Right renal pelvis (tissue), 4 donors: ENCODE results near the gene UNKL. TPM values are rescaled to one million over a fixed set of nuclear protein-coding genes. Genes with fewer than 3 reads are reported as not detected.

Experiments used
- DNase-seq, 4 donors: peaks; one replicate each; pipeline ENCODE4 v3.0.0-alpha.2; 2013; ENCODE audit warnings: low read depth in 4 of 4, low spot score in 3 of 4, missing footprints in 1 of 4
- polyA plus RNA-seq, 4 donors: library from polyadenylated mRNA; unstranded; fragments of 120-200 nt; gene quantifications; one replicate each; pipeline ENCODE4 v1.2.1, GENCODE V29; 2013; ENCODE audit not compliant: insufficient read length in 4 of 4

Gene UNKL
- polyA plus RNA-seq, 4 donors = 14.2 to 21.1 (median 17.0) TPM

DNA sequence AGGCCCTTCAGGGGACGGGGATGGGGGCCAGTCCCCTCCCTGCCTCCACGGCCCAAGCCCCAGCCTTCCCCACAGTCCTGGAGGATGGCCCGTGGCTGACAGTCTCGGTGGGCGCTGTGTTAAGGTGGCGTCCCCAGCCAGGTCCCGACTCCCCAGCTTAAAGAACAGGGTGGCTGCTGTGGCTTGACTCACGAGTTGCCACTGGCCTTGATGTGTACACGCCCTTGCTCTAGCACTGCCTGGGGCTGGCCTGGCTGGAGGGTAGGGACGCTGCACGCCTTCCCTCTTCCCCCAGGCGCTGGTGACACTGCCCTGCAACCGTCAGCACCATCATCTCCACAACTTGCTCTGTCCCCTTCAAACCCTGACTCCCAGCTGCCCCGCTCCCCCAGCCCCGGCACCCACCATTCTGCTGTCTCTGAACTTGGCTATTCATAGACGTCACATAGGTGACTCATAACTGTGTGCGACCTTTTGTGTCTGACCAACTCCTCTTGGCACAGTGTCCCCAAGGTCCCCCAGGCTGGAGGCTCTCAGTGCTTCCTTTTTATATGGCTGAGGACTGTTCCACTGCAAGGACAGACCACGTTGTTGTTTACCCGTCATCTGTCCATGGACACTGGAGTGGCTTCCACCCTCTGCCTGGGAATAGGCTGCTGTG lies 56.5 kb downstream of the UNKL start:
- no peak for DNase-seq

DNA sequence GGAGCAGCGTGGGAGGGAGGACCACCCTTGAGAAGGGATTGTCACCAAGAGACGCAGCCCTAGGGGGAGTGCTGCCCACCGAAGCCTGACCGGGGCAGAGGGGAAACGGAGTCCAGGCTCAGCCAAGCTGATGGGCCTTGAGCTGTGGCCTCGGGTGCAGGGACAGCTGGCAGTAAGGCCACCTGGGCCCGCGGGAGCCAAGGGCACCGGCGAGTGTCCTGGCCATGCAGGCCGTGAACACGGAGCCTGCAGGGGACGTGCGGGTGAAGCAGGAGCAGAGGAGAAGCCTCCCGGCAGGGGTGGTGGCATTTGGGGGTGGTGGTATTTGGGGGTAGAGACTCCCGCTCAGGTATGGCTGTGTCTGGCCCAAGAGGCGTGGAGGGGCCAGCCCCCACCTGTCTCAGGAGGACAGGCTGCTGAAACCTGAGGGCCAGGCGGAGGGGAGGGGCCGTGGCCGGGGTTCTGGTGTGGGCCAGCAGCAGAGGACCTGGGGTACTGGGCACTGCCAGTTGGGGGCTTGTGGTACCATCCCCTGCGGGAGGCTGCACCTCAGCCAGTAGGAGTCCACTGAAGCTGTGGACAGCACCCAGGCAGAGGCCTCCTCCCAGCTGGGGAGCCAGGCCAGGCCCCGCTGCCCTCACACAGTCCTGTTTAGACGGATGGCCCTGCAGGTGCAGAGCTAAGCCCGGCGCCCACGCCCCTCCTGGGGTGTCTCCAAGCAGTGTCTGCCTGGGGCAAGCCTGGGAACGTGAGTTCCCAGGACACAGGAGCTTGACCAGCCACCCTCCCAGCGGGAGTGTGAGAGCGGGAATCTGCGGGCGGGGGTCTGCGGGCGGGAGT lies 58.2 kb downstream of the UNKL start:
- no peak for DNase-seq

DNA sequence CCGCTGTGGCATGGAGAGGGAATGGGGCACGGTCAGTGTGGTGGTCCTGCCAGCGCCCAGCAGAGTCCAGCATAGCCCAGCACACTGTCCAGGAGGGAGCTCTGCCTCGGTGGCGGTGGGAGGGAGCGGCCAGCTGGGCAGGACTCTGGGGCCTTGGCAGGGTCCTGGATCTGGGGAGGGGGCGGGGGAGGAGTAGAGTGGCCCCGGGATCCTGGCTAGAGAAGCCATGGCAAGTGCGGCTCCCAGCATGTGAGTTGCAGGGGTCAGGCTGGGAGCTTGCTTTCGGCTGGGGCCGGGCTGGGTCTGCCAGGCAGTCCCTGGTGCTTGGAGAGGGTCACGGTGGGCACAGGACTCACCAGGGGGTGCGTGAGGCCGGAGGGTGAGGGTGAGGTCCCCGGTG lies 58.9 kb downstream of the UNKL start:
- DNase-seq = no peak

DNA sequence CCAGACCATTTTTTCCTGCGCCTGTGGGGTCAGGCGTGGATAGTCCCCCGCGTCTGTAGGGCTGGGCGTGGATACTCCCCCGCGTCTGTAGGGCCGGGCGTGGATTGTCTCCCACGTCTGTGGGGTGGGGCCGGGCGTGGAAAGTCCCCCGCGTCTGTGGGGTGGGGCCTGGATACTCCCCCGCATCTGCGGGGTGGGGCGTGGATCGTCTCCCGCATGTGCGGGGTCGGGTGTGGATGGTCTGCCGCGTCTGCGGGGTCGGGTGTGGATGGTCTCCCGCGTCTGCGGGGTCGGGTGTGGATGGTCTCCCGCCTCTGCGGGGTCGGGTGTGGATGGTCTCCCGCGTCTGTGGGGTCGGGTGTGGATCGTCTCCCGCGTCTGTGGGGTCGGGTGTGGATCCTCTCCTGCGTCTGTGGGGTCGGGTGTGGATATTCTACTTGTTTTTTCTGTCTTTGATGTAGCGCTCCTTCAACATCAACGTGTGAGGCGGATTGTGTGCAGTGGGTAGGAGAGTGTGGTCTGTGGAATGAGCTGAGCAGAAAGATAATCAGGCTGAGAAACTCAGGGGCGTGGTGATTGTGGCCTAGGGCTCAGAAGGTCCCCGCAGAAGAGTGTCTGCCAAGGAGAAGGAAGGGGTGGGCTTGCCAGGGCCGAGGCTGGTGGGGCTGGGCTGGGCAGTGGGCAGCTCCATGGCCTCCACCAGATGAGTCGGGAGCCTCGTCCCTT lies 59.5 kb downstream of the UNKL start:
- no peak for DNase-seq

DNA sequence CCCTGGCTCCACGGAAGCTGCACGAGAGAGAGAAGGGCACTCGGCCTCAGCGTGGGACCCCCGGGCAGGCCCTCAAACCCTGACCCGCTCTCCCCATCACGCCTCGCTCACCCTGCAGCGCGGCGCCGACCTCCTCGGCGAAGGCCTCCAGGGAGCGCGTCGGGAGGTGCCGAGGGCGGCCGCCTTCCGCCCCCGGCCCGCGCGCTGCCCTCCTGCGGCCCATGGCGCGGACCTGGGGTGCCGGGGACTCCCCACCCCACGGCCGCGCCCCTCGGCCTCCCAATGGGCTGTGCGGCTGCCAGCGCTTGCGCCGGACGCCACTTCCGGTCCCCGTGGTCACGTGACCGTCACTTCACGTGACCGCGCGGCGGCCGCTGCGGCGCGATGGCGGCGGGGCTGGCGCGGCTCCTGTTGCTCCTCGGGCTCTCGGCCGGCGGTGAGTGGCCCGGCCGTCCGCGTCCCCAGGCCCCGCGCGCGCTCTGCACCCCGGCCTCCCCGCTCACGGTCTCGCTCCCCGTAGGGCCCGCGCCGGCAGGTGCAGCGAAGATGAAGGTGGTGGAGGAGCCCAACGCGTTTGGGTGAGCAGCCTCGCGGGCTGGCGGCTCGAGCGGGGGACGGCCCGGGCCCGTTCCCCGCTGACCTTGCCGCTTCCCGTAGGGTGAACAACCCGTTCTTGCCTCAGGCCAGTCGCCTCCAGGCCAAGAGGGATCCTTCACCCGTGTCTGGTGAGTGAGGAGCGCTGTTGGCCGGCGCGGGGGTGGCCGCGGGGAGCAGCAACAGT lies 62.7 kb downstream of the UNKL start, which contains the start of the genes GNPTG and TSR3:
Gene GNPTG (plus strand): TSS at position 350 of the 781 bp plus-strand sequence. CDS start 35 bp downstream, at position 385.
Gene TSR3 (minus strand): TSS at position 297 of the 781 bp plus-strand sequence. CDS start 74 bp downstream, at position 223.
- peak; percentile 65 to 73 (median 72) for DNase-seq

DNA sequence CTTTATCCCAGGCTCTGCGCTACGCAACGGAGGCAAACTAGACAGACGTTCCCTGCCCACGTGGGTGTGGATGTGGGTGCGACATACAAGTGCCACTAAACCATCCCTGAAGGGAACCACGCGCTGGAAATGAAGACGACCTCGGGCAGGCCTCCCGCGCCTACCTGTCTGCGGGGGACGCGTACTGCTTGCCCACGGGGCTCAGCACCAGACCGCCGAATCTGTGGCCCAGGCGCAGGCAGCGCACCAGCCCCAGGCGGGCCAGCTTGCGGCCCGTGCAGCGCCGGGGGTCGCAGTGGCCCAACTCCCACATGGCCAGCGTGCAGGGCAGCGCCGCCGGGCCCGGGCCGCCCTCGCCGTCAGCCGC lies 63.3 kb downstream of the UNKL start:
- no peak for DNase-seq

DNA sequence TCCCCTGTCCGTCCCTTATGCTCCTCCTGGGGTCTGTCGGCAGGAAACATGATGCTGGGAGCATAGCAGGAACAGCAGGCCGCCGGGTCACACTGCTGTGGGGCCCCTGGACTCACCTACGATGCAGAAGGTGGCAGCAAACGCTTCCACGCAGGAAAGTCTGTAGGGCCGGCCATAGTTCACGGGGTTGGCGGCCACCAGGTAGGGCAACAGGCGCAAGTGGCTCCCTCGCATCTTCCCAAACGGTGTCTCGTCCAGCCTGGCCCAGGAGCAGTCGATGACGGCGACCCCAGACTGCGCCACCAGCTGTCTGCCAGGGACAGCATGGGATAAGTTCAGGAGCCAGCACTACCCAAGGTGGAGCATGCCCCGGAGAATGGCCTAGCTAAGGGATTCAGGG lies 63.8 kb downstream of the UNKL start:
- no peak for DNase-seq

DNA sequence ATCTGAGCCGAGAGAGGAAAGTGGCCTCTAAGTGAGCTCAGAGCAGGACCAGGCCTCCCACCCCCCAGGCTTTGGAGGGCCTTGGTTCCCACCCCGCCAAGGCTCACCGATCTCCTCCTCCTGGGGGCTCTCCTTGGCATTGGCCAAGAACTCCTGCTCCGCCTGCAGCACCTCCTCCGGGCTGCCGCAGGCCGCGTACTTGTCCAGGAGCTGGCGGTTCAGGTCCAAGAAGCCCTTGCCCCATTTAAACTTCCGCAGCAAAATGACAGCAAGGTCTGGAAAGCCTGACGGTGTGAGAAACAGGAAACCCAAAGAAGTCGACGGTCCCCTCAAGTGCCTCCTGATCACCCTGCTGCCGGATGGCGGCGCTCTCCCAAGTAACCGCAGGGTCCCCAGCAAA lies 64.6 kb downstream of the UNKL start:
- no peak for DNase-seq

DNA sequence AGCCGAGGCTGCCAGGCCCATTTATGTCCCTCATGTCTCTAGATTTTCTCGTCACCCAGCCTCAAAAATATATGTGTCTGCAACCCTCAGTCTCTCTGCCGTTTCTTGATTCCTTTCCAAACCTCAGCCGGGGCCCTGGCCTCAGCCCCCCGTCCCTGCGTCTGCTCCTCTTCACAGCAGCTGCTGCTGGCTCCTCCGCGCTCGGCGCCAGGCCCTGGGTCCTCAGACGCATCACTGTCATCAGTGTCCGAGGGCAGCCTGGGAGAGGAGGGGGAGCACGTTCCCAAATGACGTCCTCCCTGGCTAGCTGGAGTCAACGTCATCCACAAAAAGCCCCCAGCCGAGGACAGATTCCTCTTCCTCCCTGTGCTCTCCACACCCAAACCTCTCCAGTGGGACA lies 65.2 kb downstream of the UNKL start:
- no peak for DNase-seq

DNA sequence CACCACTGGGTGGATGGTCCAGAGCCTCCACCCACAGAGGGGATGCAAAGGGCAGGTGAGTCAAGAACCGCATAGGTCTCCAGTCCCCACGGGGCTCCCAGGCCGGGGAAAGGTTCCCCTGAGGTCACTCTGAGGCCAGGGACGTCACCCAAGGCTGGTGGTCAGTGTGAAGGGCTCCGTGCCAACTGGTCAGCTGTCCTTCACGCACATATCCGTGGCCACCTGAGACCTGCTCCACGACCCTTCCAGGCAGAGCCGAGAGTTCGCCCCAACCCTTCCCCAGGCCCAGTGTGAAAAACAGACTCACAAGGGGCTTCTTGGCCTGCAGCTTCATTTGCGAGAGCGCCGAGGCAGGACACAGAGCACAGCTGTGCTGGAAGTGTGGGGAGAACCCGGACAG lies 65.6 kb downstream of the UNKL start:
- no peak for DNase-seq

DNA sequence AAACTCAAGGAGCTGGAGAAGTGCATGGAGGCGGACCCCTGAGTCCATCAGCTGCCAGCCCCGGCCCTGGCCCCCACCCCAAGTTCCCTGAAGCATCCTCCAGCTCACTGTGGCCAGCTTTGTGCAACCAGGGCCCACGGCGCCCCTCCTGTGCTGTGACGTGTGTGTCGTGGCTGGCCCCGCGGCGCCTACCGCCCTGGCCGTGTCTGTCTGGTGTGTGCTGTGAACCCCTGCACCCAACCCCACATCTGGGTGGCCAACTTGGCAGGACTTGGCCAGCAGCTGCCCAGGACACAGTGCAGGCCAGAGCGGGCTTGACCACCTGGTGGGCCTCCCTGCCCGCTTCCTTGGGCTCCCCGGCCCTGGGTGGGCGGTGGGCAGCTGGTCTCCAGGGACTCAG lies 66.1 kb downstream of the UNKL start:
- no peak for DNase-seq

DNA sequence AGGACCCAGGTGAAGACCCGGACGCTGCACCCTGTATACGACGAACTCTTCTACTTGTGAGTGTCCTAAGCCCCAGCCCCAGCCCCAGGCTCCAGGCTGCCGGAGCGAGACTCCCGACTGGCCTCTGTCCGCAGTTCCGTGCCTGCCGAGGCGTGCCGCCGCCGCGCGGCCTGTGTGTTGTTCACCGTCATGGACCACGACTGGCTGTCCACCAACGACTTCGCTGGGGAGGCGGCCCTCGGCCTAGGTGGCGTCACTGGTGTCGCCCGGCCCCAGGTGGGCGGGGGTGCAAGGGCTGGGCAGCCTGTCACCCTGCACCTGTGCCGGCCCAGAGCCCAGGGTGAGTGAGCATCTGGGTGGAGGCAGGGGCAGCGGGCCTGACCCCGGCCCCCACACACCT lies 66.5 kb downstream of the UNKL start:
- no peak for DNase-seq

DNA sequence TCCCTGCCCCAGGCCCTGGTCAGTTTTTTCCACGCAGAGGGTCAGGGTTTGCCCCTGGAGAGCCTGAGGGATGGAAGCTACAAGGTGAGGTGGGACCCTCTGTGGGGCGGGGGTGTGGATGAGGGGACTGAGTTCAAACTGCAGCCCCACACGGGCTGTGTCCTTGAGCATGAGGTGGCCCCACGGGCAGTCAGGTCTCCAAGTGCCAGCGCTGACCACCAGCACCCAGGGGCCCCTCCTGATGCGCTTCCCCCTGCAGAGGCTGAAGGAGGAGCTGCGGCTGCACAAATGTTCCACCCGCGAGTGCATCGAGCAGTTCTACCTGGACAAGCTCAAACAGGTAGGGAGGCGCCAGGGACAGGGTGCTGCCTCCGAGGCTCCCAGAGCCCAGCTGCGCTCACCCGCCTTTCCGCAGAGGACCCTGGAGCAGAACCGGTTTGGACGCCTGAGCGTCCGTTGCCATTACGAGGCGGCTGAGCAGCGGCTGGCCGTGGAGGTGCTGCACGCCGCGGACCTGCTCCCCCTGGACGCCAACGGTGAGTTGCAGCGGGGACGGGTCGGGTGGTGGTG lies 67.1 kb downstream of the UNKL start:
- DNase-seq = no peak

DNA sequence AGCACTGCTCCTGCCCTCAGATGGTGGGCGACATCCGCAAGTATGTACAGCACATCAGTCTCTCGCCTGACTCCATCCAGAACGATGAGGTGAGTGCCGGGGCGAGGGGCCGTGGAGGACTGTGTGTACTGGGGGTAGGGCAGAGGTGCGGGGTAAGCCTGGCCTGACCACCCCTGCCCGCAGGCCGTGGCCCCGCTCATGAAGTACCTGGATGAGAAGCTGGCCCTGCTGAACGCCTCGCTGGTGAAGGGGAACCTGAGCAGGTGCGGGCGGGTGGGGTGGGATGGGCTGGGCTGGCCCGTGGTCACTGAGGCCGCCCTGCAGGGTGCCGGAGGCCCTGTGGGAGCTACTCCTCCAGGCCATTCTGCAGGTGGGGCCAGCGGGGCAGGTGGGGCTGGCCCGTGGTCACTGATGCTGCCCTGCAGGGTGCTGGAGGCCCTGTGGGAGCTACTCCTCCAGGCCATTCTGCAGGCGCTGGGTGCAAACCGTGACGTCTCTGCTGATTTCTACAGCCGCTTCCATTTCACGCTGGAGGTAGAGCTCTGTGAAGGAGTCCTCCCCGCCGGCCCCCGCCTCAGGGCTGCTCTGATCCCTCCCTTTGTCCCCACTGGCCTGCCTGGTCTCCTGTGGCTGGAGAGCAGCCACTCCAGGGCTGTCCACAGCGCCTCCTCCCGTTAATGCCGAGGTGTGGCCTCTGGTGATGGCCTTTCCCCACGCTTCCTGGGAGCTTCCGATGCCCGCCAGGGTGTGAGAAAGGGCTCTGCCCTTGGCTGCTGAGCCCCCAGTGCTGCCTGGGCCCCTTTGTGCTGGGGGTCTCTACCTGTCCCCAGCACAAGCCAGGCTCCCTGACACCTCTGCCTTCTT lies 67.8 kb downstream of the UNKL start:
- no peak for DNase-seq

DNA sequence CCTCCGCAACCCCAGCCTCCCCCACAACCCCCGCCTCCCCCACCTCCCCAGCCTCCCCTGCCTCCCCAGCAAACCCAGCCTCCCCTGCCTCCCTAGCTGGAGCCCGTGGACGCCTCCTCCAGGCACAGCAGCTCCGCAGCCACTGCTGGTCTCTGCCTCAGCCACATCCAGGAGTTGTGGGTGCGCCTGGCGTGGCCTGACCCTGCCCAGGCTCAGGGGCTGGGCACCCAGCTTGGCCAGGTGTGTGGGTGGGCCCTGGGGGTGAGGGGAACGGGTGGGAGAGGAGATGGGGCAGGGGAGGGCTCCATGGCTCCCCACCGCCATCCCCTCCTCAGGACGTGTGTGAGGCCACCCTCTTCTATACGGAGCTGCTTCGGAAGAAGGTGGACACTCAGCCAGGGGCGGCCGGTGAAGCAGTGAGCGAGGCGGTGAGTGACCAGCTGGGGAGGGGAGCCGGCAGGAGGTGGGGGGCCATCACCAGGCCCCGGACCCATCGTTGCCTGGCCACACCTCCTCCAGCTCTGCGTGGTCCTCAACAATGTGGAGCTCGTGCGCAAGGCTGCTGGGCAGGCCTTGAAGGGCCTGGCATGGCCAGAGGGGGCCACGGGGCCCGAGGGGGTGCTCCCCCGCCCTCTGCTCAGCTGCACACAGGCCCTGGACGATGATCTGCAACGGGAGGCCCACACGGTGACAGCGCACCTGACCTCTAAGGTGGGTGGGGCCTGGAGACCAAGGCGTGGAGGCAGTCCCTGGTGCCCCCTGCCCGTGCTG lies 68.7 kb downstream of the UNKL start:
- DNase-seq = no peak

DNA sequence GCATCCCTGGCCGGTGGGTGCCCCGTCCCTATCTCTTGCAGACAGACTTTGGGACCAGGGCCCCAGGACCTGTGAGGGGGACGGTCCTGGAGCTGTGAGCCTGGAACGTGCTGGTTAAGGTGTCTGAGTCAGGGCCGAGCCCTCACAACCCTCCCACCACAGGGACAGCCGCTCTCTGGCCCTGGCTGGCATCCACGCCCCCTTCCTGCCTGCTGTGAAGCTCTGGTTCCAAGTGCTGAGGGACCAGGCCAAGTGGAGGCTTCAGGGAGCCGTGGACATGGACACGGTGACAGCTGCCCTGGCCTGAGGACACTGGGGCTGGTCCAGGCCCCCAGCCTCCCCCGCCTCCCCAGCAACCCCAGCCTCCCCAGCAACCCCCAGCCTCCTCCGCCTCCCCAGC lies 69.4 kb downstream of the UNKL start:
- no peak for DNase-seq

DNA sequence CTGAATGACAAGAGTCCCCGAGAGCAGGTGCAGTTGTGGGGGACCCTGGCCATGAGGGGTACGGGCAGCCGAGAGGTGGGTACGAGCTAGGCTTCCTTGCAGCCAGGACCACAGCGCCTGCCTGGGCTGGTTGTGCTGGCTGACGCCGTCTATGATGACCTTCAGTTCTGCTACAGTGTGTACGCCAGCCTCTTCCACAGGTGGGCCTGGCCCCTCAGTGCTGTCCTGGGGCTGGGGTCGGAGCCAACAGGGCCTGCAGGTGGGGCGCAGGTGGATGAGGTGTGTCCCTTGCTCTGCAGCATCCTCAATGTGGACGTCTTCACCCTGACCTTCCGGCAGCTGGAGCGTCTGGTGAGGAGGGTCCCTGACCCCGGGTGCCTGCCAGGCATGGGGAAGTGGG lies 70.0 kb downstream of the UNKL start:
- no peak for DNase-seq

DNA sequence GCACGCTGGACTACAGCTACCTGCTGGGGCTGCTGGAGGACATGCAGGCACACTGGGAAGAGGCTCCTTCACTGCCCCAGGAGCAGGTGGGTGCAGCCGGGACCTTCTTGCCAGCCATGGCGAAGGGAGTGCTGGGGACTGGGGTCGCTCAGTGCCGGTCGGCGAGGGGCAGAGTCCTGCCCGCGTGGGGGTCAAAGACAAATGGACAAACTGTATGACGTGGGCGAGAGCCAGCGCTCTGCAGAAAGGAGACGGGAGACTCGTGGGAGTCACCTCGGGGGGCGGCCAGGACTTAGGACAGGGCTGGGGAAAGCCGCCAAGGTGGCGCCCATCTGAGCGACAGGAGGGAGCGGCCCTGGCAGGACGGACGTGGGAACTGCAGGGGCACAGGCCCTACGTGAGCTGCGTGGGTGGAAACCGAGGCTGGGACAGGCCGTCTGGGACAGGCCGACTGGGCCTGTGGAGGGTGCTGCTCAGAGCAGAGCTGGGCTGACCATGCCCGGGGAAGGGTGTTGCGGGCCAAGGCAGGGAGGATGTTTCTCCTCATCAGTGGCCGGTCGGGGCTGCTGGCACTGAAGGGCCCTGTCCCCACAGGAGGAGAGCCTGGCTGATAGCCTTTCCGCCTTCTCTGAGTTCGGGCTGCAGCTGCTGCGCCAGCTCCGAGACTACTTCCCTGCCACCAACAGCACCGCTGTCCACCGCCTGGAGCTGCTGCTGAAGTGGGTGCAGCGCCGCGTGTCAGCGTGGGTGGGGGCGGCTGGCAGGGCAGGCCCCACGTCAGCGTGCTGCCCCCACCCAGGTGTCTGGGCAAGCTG lies 70.9 kb downstream of the UNKL start:
- DNase-seq = no peak
